IPS-18c (cell line): ENCODE results near the gene GJB6.

Experiments used
- H3K4me3 ChIP-seq: 2 replicates; pipeline ENCODE4 v1.7.0; 2013; ENCODE audit warnings: low read depth, mild to moderate bottlenecking, low read length, moderate library complexity; ENCODE audit not compliant: insufficient read depth
- H3K9me3 ChIP-seq: one replicate; pipeline ENCODE4 v1.6.1; 2013; ENCODE audit warnings: mild to moderate bottlenecking, low read length, moderate library complexity; ENCODE audit not compliant: control insufficient read depth, insufficient read depth

The GJB6 gene

DNA sequence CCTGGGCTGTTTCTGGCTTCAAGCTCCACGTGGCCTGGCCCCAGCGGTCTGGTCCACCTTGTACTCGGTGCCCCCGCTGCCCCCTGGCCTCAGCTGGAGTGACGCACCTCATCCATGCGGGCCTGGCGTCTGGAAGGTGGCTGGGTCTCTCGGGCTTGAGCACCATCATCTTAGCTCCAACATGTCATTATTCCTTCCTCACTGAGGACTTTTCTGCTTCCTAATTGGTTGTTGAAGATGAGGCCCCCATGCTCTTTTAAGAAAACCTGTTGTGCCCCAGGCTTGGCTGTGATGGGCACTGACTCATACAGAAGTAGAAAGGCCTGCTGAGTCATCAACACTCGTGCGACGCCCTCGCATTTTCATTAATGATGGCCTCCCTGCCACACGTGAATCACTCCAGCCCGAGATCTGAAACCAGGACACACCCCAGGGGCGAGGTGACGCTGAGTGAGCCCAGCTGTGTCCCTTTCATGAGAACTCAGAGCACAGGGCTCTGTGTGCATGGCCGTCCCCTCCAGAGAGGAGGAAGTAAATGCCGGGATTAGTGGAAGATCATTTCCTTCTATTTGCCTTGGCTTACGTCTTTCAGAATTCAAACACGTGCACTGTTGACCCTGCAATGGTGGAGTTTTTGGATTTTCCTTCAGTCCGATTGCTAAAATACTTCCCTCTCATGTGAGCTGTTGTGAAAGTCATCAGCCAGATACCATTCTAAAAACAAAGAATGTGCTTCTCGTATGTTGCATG is 57.3 kb downstream of the GJB6 start:
- Histone ChIP-seq H3K4me3 (no peak overlapping the region), H3K9me3 (no peaks in the 10 kb centered on the region)

DNA sequence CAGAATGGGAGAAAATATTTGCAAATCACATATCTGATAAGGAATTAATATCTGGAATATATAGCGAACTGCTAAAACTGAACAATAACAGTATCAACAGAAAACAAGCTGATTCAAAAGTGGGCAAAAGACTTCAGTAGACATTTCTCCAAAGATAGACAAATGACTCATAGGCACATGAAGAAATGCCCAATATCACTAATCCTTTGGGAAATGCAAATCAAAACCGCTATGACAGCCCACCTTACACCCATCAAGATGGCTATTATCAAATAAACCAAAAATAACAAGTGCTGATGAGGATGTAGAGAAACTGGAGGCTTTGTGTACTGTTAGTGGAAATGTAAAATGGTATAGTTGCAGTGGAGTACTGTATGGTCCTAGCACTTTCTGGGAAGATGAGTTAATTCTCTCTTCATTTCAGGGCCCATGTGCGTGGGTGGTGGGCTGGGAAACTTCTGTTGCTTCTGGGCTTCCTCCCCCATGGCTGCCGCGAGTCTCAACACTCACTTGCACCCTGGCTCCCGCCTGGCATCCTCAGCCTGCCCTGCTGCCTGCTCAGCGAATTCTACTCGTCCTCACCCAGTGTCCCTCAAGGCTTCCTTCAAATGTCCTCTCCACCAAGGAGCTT is 58.9 kb downstream of the GJB6 start:
- Histone ChIP-seq H3K4me3 (no peak overlapping the region), H3K9me3 (no peaks in the 10 kb centered on the region)
